GM19397 (cell line): ENCODE measurements around the gene TMBIM6.

Experiments
- ATAC-seq: cut with Tn5 transposase; IDR thresholded peaks from one replicate; pipeline ENCODE4 v1.9.1; 2021; ENCODE audit warnings: mild to moderate bottlenecking, moderate library complexity; ENCODE audit not compliant: unreplicated experiment

TMBIM6 gene

GRCh38 chr12:49796155-49796554, 54.8 kb downstream of the TMBIM6 start:
- ATAC-seq = no peak

DNA sequence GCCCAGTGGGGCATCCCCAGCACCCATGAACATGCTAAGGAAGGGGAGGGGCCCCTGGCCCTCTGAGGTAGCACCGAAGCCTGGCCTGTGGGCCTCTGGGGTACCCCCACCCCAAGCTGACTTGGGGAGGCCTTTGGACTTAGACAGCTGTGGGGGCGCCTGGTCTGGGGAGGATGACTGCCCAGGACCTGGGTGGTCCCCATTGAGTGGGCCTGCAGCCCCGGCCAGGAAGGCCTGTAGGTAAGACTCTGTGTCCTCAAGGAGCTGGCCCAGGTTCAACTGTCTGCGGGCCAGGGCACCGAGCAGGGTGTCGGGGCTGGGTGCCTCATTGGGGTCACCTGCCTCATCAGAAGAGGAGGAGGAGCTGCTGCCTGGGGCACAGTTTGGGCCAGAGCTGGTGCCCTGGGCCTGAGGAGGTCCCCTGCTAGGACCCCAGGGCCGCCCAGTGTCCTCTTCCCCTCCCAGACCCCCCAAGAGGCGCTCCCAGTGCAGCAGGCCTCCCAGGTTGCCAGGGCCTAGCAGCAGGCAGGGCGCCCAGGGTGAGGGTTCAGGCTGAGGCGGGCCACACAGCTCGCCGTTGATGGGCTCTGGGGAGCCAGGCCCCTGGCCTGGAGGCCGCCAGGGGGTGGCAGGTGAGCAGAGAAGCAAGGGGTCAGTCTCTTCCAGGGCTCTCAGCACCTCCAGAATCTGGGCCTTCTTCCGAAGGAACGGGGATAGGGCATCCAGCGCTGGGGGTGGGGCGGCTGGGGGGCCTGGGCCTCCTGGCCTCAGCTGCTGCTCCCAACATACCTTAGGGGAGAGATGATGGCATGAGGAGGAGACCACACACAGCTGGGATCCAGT, 55.5 kb downstream of the TMBIM6 start:
- no peak for ATAC-seq

GRCh38 chr12:49797449-49797776, 56.1 kb downstream of the TMBIM6 start:
- no peak for ATAC-seq

GRCh38 chr12:49798248-49798647, 56.9 kb downstream of the TMBIM6 start:
- ATAC-seq = no peak

- no peak for ATAC-seq
Measured at GRCh38 chr12:49798934-49799333, 57.6 kb downstream of the TMBIM6 start.

GRCh38 chr12:49800421-49801140, 59.2 kb downstream of the TMBIM6 start:
- ATAC-seq = no peak

DNA sequence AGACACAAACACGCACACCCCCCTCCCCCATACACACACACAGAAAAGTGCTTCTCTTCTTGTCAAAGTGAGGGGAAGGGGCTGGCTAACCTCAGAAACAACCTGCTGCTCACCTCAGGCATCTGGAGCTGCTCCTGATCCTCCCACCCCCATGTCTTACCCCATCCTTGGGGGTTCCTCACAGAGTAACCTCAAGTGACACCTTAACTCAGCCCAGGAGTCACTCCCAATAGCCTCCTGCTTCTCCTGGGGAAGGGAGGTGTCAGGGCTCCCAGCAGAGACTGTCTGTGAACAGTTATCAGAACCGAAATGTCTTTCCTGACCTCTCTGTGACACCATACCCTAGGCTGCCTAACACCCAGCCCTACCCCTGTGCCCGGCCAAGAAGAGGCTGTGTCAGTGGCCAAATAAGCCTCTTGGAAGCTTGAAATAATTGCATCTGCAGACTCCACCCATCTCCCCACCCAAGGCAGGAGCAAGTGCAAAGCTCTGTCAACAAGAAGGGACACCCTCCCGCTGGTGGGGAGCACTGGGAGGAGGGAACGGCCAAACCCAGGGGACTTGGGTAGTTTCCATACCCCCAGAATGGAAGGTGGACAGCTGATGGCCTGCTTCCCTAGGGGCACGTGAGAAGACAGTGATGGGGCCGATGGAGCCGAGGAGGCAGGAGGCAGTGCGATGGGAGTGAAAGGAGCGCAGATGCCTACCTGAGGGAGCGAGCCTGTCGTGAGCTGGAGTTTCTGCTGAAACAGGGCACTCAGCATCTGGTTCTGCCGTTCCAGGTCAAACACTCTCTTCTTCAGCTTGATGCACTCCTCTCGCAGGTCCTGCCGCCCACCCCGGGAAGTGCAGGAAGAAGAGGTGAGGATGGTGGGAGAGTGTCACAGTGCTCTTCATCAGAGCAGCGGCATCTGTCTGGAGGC, 60.0 kb downstream of the TMBIM6 start:
- ATAC-seq = no peak

DNA sequence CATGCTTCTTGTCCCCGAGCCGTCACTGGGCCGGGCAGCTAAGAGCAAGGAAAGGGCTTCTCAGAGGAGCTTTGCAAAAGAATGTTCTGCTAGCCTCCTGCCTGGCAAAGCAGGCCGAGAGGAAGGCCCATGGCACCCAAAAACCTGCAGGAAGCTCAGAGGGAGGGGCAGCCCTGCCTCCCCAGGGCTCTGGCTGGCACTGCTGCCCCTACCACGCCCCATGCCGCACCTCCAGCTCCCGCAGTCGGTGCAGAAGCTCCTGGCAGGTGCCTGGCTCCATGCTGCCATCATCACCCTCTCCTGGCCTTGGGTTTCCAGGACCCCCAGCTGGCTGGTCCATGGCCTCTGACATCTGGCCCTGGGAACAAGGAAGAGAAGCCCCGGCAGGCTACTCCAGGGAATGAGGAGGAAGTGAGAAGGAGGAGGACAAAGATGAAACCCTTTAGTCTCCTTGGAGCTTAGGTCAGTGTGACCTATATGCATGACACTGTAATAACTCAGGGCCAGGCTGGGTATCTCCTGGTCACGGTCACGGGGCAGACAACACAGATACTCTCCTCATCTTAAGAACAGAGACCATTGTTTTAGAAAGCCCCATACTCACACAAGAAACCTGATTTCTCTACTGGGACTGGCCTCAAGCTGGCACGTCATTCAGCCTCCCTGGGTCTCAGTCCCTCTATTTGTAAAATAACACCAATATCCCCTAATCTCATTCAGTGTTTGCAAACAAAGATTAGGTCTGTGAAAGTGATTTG, 62.5 kb downstream of the TMBIM6 start:
- no peak for ATAC-seq

DNA sequence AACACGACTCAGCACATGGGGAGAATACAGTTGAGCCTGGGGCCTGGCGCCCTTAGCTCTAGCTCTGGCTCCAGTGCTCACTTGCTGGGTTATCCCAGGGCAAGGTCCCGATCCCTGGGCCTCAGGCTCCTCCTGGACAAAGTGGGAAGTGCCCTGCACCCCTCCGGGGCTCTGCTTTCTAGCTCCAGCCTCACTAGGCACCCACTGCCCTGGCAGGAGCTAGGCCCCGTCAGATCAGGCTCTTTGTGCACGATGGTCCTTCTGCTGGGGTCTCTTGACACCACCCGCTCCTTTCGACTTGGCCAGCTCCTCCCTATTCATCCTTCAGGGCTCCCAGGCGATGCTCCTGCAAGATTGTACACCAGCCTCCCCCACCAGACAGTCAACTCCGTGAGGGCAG, 63.5 kb downstream of the TMBIM6 start:
- ATAC-seq = no peak

DNA sequence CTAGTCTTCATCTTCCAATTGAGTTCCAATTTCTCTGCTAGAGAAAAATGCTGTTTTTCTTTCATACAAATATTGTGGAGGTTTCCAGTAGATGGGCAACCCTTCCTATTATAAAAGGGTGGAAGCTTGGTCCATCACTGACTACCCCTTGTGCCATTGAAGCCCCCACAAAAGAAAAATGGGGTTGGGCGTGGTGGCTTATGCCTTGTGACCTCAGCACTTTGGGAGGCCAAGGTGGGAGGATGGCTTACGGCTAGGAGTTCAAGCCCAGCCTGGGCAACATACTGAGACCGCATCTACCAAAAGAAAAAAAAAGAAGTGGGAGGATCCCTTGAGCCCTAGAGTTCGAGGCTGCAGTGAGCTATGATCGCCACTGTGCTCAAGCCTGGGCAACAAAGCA, 64.1 kb downstream of the TMBIM6 start:
- ATAC-seq = no peak

GRCh38 chr12:49806321-49806813, 65.0 kb downstream of the TMBIM6 start:
- no peak for ATAC-seq

DNA sequence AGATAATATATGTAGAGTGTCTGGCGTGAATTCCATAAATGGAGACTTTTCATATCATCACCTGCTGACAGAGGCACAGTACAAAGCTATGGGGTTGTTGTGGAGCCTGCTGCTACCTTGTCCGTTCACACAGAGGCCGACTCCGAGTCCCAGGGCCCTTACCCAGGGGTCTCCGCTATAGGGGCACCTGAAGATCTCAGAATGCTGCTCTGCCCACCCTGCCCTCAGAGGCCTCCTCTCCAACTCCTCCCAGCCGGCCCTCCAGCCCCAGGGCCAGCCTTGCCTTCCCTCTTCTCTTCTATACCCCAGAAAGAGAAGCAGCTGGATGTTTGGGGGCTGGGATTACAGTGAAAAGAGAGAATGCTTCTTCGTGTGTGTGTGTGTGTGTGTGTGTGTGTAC, 65.5 kb downstream of the TMBIM6 start:
- ATAC-seq = no peak

DNA sequence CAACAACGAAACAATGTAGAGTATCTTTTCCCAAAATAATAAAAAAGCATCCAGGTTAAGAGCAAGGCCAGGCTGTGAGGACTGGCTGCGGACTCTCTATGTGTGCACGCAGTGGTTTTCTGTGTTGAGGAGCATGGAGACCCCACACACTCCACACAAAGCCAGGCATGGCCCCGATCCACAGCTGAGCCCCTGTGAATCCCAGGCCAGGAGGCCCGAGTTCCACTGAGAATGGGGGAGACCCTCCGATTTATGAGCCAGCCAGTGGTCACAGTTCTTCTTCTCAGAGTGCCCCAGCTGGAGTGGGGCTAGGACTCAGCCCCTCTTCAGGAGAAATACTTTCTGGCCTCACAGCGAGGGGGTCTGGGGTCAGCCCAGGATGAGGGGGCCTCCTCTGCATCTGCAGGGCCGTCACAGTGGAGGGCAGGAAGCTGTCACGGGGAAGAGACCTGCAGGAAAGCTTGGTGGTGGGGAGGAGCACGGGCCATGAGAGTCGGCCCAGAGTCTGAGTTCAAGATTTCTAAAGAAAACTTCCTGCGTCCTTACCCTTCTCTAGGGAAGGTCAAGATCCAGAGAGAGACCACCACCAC, 66.7 kb downstream of the TMBIM6 start:
- ATAC-seq = no peak

DNA sequence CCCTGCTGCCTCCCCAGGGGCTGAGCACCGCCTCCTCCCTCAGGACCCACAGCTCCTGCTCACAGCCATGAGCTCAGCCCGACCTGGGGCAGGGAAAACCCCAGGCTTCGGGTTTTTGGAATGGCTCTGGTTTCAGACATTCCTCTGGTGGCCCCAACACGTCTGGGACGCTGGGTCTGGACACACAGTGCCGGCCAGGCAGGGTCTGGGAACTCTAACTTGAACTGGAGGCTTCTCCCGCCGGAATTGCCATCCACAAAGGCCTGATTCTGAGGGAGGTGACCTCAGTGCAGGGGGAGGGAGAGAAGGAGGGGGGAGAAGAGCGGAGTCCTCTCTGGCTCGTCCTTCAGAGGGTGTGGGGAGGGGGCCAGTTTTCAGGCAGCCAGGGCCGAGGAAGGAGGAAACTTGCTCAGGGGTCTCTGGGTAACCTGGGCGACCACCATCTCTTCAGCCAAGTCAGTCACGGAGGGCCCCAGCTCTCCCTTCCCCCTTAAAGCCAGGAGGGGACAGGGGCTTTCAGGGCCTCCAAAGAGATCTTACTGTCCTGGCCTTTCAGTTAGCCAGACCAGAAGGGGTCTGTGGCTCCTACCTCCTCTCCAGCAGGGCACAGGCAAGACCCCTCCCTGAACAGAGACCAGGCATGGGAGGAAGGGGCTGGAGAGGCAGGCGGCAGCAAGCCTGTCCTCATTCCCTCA, 67.5 kb downstream of the TMBIM6 start:
- ATAC-seq = no peak

DNA sequence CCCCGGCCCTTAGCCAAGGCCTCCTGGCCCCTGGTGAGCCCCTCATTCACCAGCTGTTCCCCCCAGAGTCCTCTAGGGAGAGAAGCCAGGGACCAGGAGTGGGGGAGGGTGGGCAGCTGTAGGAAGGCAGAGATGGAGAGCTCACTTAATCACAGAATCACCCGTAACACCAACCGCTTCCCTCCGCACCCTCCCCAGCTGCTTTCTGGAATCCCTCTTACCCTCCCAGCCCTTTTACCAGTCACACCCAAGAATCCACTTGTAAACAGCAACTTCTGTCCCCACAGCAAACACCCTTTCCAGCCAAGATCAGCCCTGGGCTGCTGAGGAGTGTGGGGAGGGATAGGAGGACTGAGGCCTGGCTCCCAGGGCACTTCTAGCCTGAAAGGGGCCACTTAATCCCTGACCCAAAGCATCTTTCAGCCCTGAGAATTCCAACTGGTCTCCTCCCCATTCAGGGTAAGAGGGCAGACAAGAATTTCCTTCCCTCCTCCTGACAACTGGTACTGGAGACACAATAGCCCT, 68.1 kb downstream of the TMBIM6 start:
- ATAC-seq = no peak

GRCh38 chr12:49809906-49810389, 68.6 kb downstream of the TMBIM6 start:
- ATAC-seq = no peak

- ATAC-seq = no peak
Measured at GRCh38 chr12:49811136-49811535, 69.8 kb downstream of the TMBIM6 start.

- no peak for ATAC-seq
Measured at GRCh38 chr12:49811961-49812401, 70.6 kb downstream of the TMBIM6 start.

- no peak for ATAC-seq
Measured at GRCh38 chr12:49813131-49813530, 71.8 kb downstream of the TMBIM6 start.
